HepG2 (cell line): Measurements from ENCODE around the gene SIK3. TPM values are rescaled to one million over a fixed set of nuclear protein-coding genes. Genes with fewer than 3 reads are reported as not detected.
A peak's percentile ranks its signal among the peaks of the same experiment; 100 is the strongest.

Experiments
- ATAC-seq: fragments of 200-7000 bp; cut with Tn5 transposase; 3 replicates; pipeline ENCODE4 v1.9.1; 2020; ENCODE audit warnings: mild to moderate bottlenecking, moderate library complexity
- BruUV-seq: library from RNA; stranded (reverse); fragments of 400-500 nt; replicated peaks from 2 replicates; lab custom pipeline; 2021; lab: Mats Ljungman, UMichigan
- CTCF ChIA-PET: fragments of 300-600 bp; formaldehyde crosslinking; extraction: SDS; loops from one replicate; lab custom pipeline; 2021; ENCODE audit warnings: low total read pairs, inconsistent platforms, low intra/inter-chr PET ratio; lab: Yijun Ruan, JAX
- POLR2A ChIA-PET: fragments of 350-600 bp; sonication (Branson Sonifier 250); formaldehyde crosslinking; loops from one replicate; lab custom pipeline; 2020; ENCODE audit warnings: antibody characterized with exemption, inconsistent platforms; lab: Yijun Ruan, JAX
- DNase-seq: peaks from one replicate; pipeline ENCODE4 v3.0.0-alpha.2; 2015; ENCODE audit warnings: low spot score
- FAIRE-seq: peaks from 3 replicates; lab custom pipeline; 2011; peaks lifted over from hg19 to GRCh38; lab: Jason Lieb, UNC
- H2AFZ ChIP-seq: one replicate; pipeline ENCODE4 v1.6.1; 2011; ENCODE audit warnings: low read length, inconsistent platforms
- H3K27ac ChIP-seq: fragments of 300-600 bp; 3 replicates; pipeline ENCODE4 v1.8.0; 2011; ENCODE audit warnings: mixed run types, mild to moderate bottlenecking, mixed read lengths, low read length, inconsistent platforms; ENCODE audit not compliant: insufficient read depth; ENCODE audit errors: extremely low read length
- H3K27me3 ChIP-seq, 2 experiments: fragments of 200-600 bp in 1 of 2; 2 replicates in 1 of 2; 3 replicates in 1 of 2; pipeline versions ENCODE4 v1.6.0 to v1.8.0; 2011; ENCODE audit warnings: low read length in 2 of 2, mild to moderate bottlenecking in 2 of 2, moderate library complexity in 2 of 2, inconsistent platforms in 1 of 2; ENCODE audit not compliant: insufficient read depth in 2 of 2, control insufficient read depth in 1 of 2
- H3K36me3 ChIP-seq, 2 experiments: fragments of 200-600 bp in 1 of 2; replicated peaks in 1 of 2; 2 replicates in 1 of 2; 3 replicates in 1 of 2; pipeline versions ENCODE4 v1.5.1 to v1.8.0; 2011; ENCODE audit warnings: low read length in 2 of 2, inconsistent platforms in 1 of 2; ENCODE audit not compliant: insufficient read depth in 2 of 2, control insufficient read depth in 1 of 2
- H3K4me1 ChIP-seq: 2 replicates; pipeline ENCODE4 v1.5.1; 2012; ENCODE audit warnings: low read length, inconsistent platforms; ENCODE audit not compliant: insufficient read depth
- H3K4me2 ChIP-seq: 2 replicates; pipeline ENCODE4 v1.6.0; 2011; ENCODE audit warnings: low read depth, low read length, inconsistent platforms
- H3K4me3 ChIP-seq, 3 experiments: fragments of 200-600 bp in 1 of 3; sonication (generic), shearing (Covaris generic) in 1 of 3; replicated peaks in 1 of 3; 2 replicates each; pipeline ENCODE4 v1.5.1; 2011 to 2016; ENCODE audit warnings: low read length in 3 of 3, inconsistent platforms in 2 of 3, low read depth in 2 of 3, mild to moderate bottlenecking in 2 of 3, control low read depth in 1 of 3, mixed read lengths in 1 of 3; ENCODE audit not compliant: insufficient read depth in 1 of 3
- H3K79me2 ChIP-seq: one replicate; pipeline ENCODE4 v1.6.1; 2011; ENCODE audit warnings: low read length, inconsistent platforms; ENCODE audit not compliant: insufficient read depth
- H3K9ac ChIP-seq: 2 replicates; pipeline ENCODE4 v1.6.0; 2011; ENCODE audit warnings: mild to moderate bottlenecking, low read depth, low read length, inconsistent platforms; ENCODE audit not compliant: insufficient read depth
- H3K9me3 ChIP-seq: 2 replicates; pipeline ENCODE4 v1.5.1; 2012; ENCODE audit warnings: mild to moderate bottlenecking, low read length
- H4K20me1 ChIP-seq: 2 replicates; pipeline ENCODE4 v1.6.0; 2011; ENCODE audit warnings: inconsistent platforms, mild to moderate bottlenecking, low read length, moderate library complexity; ENCODE audit not compliant: insufficient read depth
- CBFB ChIP-seq: sonication (generic); formaldehyde crosslinking; IDR thresholded peaks from 2 replicates; pipeline ENCODE4 v1.4.0; 2020; ENCODE audit warnings: missing genetic modification reagents
- FOXK2 ChIP-seq: fragments of 450-650 bp; IDR thresholded peaks from 2 replicates; pipeline ENCODE4 v1.6.1; 2016
- FOXP1 ChIP-seq, 2 experiments: fragments of 450-650 bp in 1 of 2; IDR thresholded peaks; 2 replicates each; pipeline ENCODE4 v1.6.1; 2017 to 2018; ENCODE audit warnings: antibody characterized with exemption in 1 of 2
- HIVEP1 ChIP-seq: sonication (generic); formaldehyde crosslinking; IDR thresholded peaks from 2 replicates; pipeline ENCODE4 v1.4.0; 2020; ENCODE audit warnings: mild to moderate bottlenecking, missing genetic modification reagents
- MAF1 ChIP-seq: sonication (generic); formaldehyde crosslinking; IDR thresholded peaks from 2 replicates; pipeline ENCODE4 v1.5.0; 2020; ENCODE audit warnings: missing genetic modification reagents, borderline replicate concordance
- MEF2D ChIP-seq: sonication (generic); formaldehyde crosslinking; IDR thresholded peaks from 2 replicates; pipeline ENCODE4 v1.5.1; 2020; ENCODE audit warnings: mild to moderate bottlenecking, missing genetic modification reagents
- PBX2 ChIP-seq: IDR thresholded peaks from 2 replicates; pipeline ENCODE4 v1.6.1; 2016; ENCODE audit warnings: control low read depth
- RBAK ChIP-seq: sonication (generic); formaldehyde crosslinking; IDR thresholded peaks from 2 replicates; pipeline ENCODE4 v1.5.1; 2020; ENCODE audit warnings: mild to moderate bottlenecking, missing genetic modification reagents
- RXRB ChIP-seq: IDR thresholded peaks from 2 replicates; pipeline ENCODE4 v1.6.1; 2016; ENCODE audit warnings: borderline replicate concordance, missing genetic modification reagents, missing compliant biosample characterization
- SMARCE1 ChIP-seq: fragments of 450-650 bp; IDR thresholded peaks from 2 replicates; pipeline ENCODE4 v1.6.1; 2017; ENCODE audit warnings: borderline replicate concordance
- SRF ChIP-seq: IDR thresholded peaks from 2 replicates; pipeline ENCODE4 v1.6.1; 2011; ENCODE audit warnings: mild to moderate bottlenecking, low read depth, low read length, moderate library complexity
- SSRP1 ChIP-seq: IDR thresholded peaks from 2 replicates; pipeline ENCODE4 v1.6.1; 2016; ENCODE audit warnings: control low read depth
- THAP11 ChIP-seq: IDR thresholded peaks from 2 replicates; pipeline ENCODE4 v1.6.1; 2016; ENCODE audit warnings: missing biosample characterization, missing genetic modification reagents
- WIZ ChIP-seq: sonication (generic); formaldehyde crosslinking; IDR thresholded peaks from 2 replicates; pipeline ENCODE4 v1.5.1; 2020; ENCODE audit warnings: mild to moderate bottlenecking, missing genetic modification reagents
- ZBTB42 ChIP-seq: sonication (generic); formaldehyde crosslinking; IDR thresholded peaks from 2 replicates; pipeline ENCODE4 v1.5.0; 2020; ENCODE audit warnings: mild to moderate bottlenecking, missing genetic modification reagents
- ZGPAT ChIP-seq: IDR thresholded peaks from 2 replicates; pipeline ENCODE4 v1.6.1; 2016; ENCODE audit warnings: mild to moderate bottlenecking
- WGBS: methylation state at CpG from one replicate; pipeline ENCODE4 v1.1.6; 2017; ENCODE audit warnings: low lambda C conversion rate; 5-methylcytosine and 5-hydroxymethylcytosine counted together
- in situ Hi-C: cut with HindIII; loops from 2 replicates; pipeline ENCODE4 v1.10.0; 2017; ENCODE audit warnings: low pct_unique_long_range_greater_than_20kb; ENCODE audit not compliant: extremely low pct_ligation_motif_present
- intact Hi-C: fragments of 100-400 bp; cut with micrococcal nuclease; formaldehyde crosslinking; loops from one replicate; pipeline ENCODE4 v1.10.0; 2022; ENCODE audit not compliant: unreplicated experiment
- polyA plus RNA-seq, 8 experiments: library from polyadenylated mRNA; depleted of rRNA in 3 of 8; stranded (reverse) in 7 of 8; unstranded in 1 of 8; fragments of >200 nt; fragmentation: Illumina TruSeq in 4 of 8; extraction: Trizol in 4 of 8; gene quantifications; 2 replicates each; pipeline versions ENCODE4 v1.2.1 to v1.2.3, GENCODE V29; 2011 to 2016; ENCODE audit warnings: low read depth in 4 of 8, missing spikeins in 1 of 8, mixed read lengths in 1 of 8; ENCODE audit not compliant: insufficient read depth in 1 of 8
- total RNA-seq, 5 experiments: library from RNA; depleted of rRNA; stranded (reverse); fragments of >200 nt; fragmentation: Illumina TruSeq; extraction: Trizol; gene quantifications; 2 replicates each; pipeline ENCODE4 v1.2.3, GENCODE V29; 2016; ENCODE audit warnings: low read depth in 1 of 5
- TF ChIP-seq, protein P1 (sequence below): sonication (generic); formaldehyde crosslinking; IDR thresholded peaks from 2 replicates; pipeline ENCODE4 v1.4.0; 2020; ENCODE audit warnings: missing genetic modification reagents
- TF ChIP-seq, protein P2 (sequence below): sonication (generic); formaldehyde crosslinking; IDR thresholded peaks from 2 replicates; pipeline ENCODE4 v1.5.0; 2020; ENCODE audit warnings: mild to moderate bottlenecking, low read depth, missing genetic modification reagents, borderline replicate concordance
- TF ChIP-seq, protein P3 (sequence below): sonication (generic); formaldehyde crosslinking; IDR thresholded peaks from 2 replicates; pipeline ENCODE4 v1.4.0; 2020; ENCODE audit warnings: missing genetic modification reagents, borderline replicate concordance

Gene SIK3
- total and polyA plus RNA-seq, 2 of the 13 experiments (the other 11 are each of a cell fraction or from before 2014, with no cell fraction given): 5.7 to 9.8 TPM

- no peak for TF ChIP-seq FOXP1 (IDR thresholded peaks at IDR 0.05)
- TF ChIP-seq FOXP1 (CRISPR knock-in tag; IDR thresholded peaks at IDR 0.05): peak; percentile 73
- TF ChIP-seq, protein P1, sequence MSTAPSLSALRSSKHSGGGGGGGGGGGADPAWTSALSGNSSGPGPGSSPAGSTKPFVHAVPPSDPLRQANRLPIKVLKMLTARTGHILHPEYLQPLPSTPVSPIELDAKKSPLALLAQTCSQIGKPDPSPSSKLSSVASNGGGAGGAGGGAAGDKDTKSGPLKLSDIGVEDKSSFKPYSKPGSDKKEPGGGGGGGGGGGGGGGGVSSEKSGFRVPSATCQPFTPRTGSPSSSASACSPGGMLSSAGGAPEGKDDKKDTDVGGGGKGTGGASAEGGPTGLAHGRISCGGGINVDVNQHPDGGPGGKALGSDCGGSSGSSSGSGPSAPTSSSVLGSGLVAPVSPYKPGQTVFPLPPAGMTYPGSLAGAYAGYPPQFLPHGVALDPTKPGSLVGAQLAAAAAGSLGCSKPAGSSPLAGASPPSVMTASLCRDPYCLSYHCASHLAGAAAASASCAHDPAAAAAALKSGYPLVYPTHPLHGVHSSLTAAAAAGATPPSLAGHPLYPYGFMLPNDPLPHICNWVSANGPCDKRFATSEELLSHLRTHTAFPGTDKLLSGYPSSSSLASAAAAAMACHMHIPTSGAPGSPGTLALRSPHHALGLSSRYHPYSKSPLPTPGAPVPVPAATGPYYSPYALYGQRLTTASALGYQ (CRISPR knock-in tag): peak; percentile 55; the same call in 1 of the 2 replicates
- peak; percentile 47; the same call in 1 of the 2 replicates for TF ChIP-seq ZGPAT
- 0 out of 2 replicates have a peak, but pooled peaks have one; percentile 42 for TF ChIP-seq RXRB (CRISPR knock-in tag)
- 0 out of 2 replicates have a peak, but pooled peaks have one; percentile 23 for TF ChIP-seq THAP11 (CRISPR knock-in tag)
- TF ChIP-seq FOXK2: 0 out of 2 replicates have a peak, but pooled peaks have one; percentile 31
- no peak for TF ChIP-seq PBX2 (CRISPR knock-in tag)
Observed at GRCh38 chr11:117071344-117071787, 26.9 kb downstream of the SIK3 start (continued).

- WGBS: 59% methylated on average over 1 of the region's 1 CpG
- H3K27ac ChIP-seq: no peak overlapping the region
- H3K4me3 ChIP-seq: no peak overlapping the region
- intact Hi-C loops (no loop called here), in situ Hi-C loops (no loop called here)
- peaks cover 81% of the 10 kb centered on the region for H4K20me1 ChIP-seq
- no peak overlapping the region for H2AFZ ChIP-seq
- ATAC-seq: no peak
- POLR2A ChIA-PET: no interaction called here
- FAIRE-seq: no peak
- H3K9me3 ChIP-seq: no peaks in the 10 kb centered on the region
- H3K4me2 ChIP-seq: no peak overlapping the region
- H3K9ac ChIP-seq: no peak overlapping the region
- CTCF ChIA-PET: no interaction called here
- no peak for DNase-seq
- H3K79me2 ChIP-seq: peaks cover 41% of the 10 kb centered on the region
- H3K4me1 ChIP-seq: peaks cover 55% of the 10 kb centered on the region
- no TSS peak for BruUV-seq
- no peaks in the 10 kb centered on the region for H3K27me3 ChIP-seq
- H3K36me3 ChIP-seq: no peaks in the 10 kb centered on the region
- no peak for TF ChIP-seq RBAK (CRISPR knock-in tag)
- no peak for TF ChIP-seq SSRP1 (CRISPR knock-in tag)
- TF ChIP-seq, protein P2, sequence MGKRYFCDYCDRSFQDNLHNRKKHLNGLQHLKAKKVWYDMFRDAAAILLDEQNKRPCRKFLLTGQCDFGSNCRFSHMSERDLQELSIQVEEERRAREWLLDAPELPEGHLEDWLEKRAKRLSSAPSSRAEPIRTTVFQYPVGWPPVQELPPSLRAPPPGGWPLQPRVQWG: no peak
- no peak for TF ChIP-seq ZBTB42
- no peak for TF ChIP-seq HIVEP1 (CRISPR knock-in tag)
- TF ChIP-seq MEF2D (CRISPR knock-in tag): no peak
- TF ChIP-seq, protein P3, sequence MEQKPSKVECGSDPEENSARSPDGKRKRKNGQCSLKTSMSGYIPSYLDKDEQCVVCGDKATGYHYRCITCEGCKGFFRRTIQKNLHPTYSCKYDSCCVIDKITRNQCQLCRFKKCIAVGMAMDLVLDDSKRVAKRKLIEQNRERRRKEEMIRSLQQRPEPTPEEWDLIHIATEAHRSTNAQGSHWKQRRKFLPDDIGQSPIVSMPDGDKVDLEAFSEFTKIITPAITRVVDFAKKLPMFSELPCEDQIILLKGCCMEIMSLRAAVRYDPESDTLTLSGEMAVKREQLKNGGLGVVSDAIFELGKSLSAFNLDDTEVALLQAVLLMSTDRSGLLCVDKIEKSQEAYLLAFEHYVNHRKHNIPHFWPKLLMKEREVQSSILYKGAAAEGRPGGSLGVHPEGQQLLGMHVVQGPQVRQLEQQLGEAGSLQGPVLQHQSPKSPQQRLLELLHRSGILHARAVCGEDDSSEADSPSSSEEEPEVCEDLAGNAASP (CRISPR knock-in tag): no peak
- TF ChIP-seq SRF: no peak
- TF ChIP-seq CBFB (CRISPR knock-in tag): no peak
- no peak for TF ChIP-seq SMARCE1
- TF ChIP-seq MAF1: no peak
- no peak for TF ChIP-seq WIZ (CRISPR knock-in tag)
Observed at GRCh38 chr11:117070016-117070415, 28.2 kb downstream of the SIK3 start.
